Testis (tissue), 2 donors: ENCODE results near the gene MRGPRX2.

Experiments used
- POLR2A ChIP-seq: fragments of 450-650 bp; IDR thresholded peaks from one replicate; pipeline ENCODE4 v1.6.1; 2017; ENCODE audit warnings: antibody characterized with exemption, mild to moderate bottlenecking, moderate library complexity
- TF ChIP-seq, protein P1 (sequence below), 3 experiments: fragments of 450-650 bp in 2 of 3; fragments of 200-600 bp in 1 of 3; sonication (generic) in 1 of 3; IDR thresholded peaks; one replicate each; pipeline ENCODE4 v1.5.1; 2016 to 2019; ENCODE audit warnings: antibody characterized with exemption in 3 of 3, mild to moderate bottlenecking in 2 of 3, moderate library complexity in 1 of 3

DNA sequence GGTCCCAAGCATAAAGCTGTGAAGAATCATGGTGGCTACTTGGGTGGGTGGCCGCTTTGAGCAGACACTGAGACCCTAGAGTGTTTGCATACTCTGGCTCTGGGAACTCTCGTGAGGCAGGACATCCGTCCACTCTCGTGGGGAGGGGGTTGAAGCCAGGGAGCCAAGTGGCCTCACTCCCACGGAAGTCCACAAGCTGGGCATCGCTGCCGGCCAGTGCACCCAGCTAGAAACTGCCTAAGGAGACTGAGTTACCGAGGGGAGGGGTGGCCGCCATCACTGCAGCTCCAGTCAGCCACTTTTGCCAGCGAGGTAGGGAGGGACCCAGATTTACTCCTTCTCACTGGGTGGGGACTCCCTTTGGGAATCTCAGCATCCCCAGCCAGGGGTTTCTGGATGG is 20.5 kb downstream of the MRGPRX2 start:
- TF ChIP-seq, protein P1, sequence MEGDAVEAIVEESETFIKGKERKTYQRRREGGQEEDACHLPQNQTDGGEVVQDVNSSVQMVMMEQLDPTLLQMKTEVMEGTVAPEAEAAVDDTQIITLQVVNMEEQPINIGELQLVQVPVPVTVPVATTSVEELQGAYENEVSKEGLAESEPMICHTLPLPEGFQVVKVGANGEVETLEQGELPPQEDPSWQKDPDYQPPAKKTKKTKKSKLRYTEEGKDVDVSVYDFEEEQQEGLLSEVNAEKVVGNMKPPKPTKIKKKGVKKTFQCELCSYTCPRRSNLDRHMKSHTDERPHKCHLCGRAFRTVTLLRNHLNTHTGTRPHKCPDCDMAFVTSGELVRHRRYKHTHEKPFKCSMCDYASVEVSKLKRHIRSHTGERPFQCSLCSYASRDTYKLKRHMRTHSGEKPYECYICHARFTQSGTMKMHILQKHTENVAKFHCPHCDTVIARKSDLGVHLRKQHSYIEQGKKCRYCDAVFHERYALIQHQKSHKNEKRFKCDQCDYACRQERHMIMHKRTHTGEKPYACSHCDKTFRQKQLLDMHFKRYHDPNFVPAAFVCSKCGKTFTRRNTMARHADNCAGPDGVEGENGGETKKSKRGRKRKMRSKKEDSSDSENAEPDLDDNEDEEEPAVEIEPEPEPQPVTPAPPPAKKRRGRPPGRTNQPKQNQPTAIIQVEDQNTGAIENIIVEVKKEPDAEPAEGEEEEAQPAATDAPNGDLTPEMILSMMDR (IDR thresholded peaks at IDR 0.05): no peak
- no peak for TF ChIP-seq POLR2A
